HepG2 (cell line): ENCODE data around the gene MAP3K4. TPM values are rescaled to one million over a fixed set of nuclear protein-coding genes. Genes with fewer than 3 reads are reported as not detected.

Experiments used
- ATAC-seq: fragments of 200-7000 bp; cut with Tn5 transposase; 3 replicates; pipeline ENCODE4 v1.9.1; 2020; ENCODE audit warnings: mild to moderate bottlenecking, moderate library complexity
- BruUV-seq: library from RNA; stranded (reverse); fragments of 400-500 nt; replicated peaks from 2 replicates; lab custom pipeline; 2021; lab: Mats Ljungman, UMichigan
- CTCF ChIA-PET: fragments of 300-600 bp; formaldehyde crosslinking; extraction: SDS; loops from one replicate; lab custom pipeline; 2021; ENCODE audit warnings: low total read pairs, inconsistent platforms, low intra/inter-chr PET ratio; lab: Yijun Ruan, JAX
- POLR2A ChIA-PET: fragments of 350-600 bp; sonication (Branson Sonifier 250); formaldehyde crosslinking; loops from one replicate; lab custom pipeline; 2020; ENCODE audit warnings: antibody characterized with exemption, inconsistent platforms; lab: Yijun Ruan, JAX
- DNase-seq: peaks from one replicate; pipeline ENCODE4 v3.0.0-alpha.2; 2015; ENCODE audit warnings: low spot score
- FAIRE-seq: peaks from 3 replicates; lab custom pipeline; 2011; peaks lifted over from hg19 to GRCh38; lab: Jason Lieb, UNC
- H2AFZ ChIP-seq: one replicate; pipeline ENCODE4 v1.6.1; 2011; ENCODE audit warnings: low read length, inconsistent platforms
- H3K27ac ChIP-seq: fragments of 300-600 bp; 3 replicates; pipeline ENCODE4 v1.8.0; 2011; ENCODE audit warnings: mixed run types, mild to moderate bottlenecking, mixed read lengths, low read length, inconsistent platforms; ENCODE audit not compliant: insufficient read depth; ENCODE audit errors: extremely low read length
- H3K27me3 ChIP-seq, 2 experiments: fragments of 200-600 bp in 1 of 2; 2 replicates in 1 of 2; 3 replicates in 1 of 2; pipeline versions ENCODE4 v1.6.0 to v1.8.0; 2011; ENCODE audit warnings: low read length in 2 of 2, mild to moderate bottlenecking in 2 of 2, moderate library complexity in 2 of 2, inconsistent platforms in 1 of 2; ENCODE audit not compliant: insufficient read depth in 2 of 2, control insufficient read depth in 1 of 2
- H3K36me3 ChIP-seq, 2 experiments: fragments of 200-600 bp in 1 of 2; replicated peaks in 1 of 2; 2 replicates in 1 of 2; 3 replicates in 1 of 2; pipeline versions ENCODE4 v1.5.1 to v1.8.0; 2011; ENCODE audit warnings: low read length in 2 of 2, inconsistent platforms in 1 of 2; ENCODE audit not compliant: insufficient read depth in 2 of 2, control insufficient read depth in 1 of 2
- H3K4me1 ChIP-seq: 2 replicates; pipeline ENCODE4 v1.5.1; 2012; ENCODE audit warnings: low read length, inconsistent platforms; ENCODE audit not compliant: insufficient read depth
- H3K4me2 ChIP-seq: 2 replicates; pipeline ENCODE4 v1.6.0; 2011; ENCODE audit warnings: low read depth, low read length, inconsistent platforms
- H3K4me3 ChIP-seq, 3 experiments: fragments of 200-600 bp in 1 of 3; sonication (generic), shearing (Covaris generic) in 1 of 3; replicated peaks in 1 of 3; 2 replicates each; pipeline ENCODE4 v1.5.1; 2011 to 2016; ENCODE audit warnings: low read length in 3 of 3, inconsistent platforms in 2 of 3, low read depth in 2 of 3, mild to moderate bottlenecking in 2 of 3, control low read depth in 1 of 3, mixed read lengths in 1 of 3; ENCODE audit not compliant: insufficient read depth in 1 of 3
- H3K79me2 ChIP-seq: one replicate; pipeline ENCODE4 v1.6.1; 2011; ENCODE audit warnings: low read length, inconsistent platforms; ENCODE audit not compliant: insufficient read depth
- H3K9ac ChIP-seq: 2 replicates; pipeline ENCODE4 v1.6.0; 2011; ENCODE audit warnings: mild to moderate bottlenecking, low read depth, low read length, inconsistent platforms; ENCODE audit not compliant: insufficient read depth
- H3K9me3 ChIP-seq: 2 replicates; pipeline ENCODE4 v1.5.1; 2012; ENCODE audit warnings: mild to moderate bottlenecking, low read length
- H4K20me1 ChIP-seq: 2 replicates; pipeline ENCODE4 v1.6.0; 2011; ENCODE audit warnings: inconsistent platforms, mild to moderate bottlenecking, low read length, moderate library complexity; ENCODE audit not compliant: insufficient read depth
- CBFB ChIP-seq: sonication (generic); formaldehyde crosslinking; IDR thresholded peaks from 2 replicates; pipeline ENCODE4 v1.4.0; 2020; ENCODE audit warnings: missing genetic modification reagents
- DBP ChIP-seq: sonication (generic); formaldehyde crosslinking; IDR thresholded peaks from 2 replicates; pipeline ENCODE4 v1.4.0; 2020; ENCODE audit warnings: missing genetic modification reagents; ENCODE audit errors: not compliant biosample characterization
- GPN1 ChIP-seq: sonication (generic); formaldehyde crosslinking; IDR thresholded peaks from 2 replicates; pipeline ENCODE4 v1.5.1; 2020; ENCODE audit warnings: missing genetic modification reagents, borderline replicate concordance
- MED8 ChIP-seq: sonication (generic); formaldehyde crosslinking; IDR thresholded peaks from 2 replicates; pipeline ENCODE4 v1.8.1; 2023; ENCODE audit warnings: mild to moderate bottlenecking, missing genetic modification reagents; ENCODE audit not compliant: insufficient replicate concordance
- PAWR ChIP-seq: sonication (generic); formaldehyde crosslinking; IDR thresholded peaks from 2 replicates; pipeline ENCODE4 v1.4.0; 2020; ENCODE audit warnings: missing genetic modification reagents, mild to moderate bottlenecking, borderline replicate concordance
- SPEN ChIP-seq: sonication (generic); formaldehyde crosslinking; IDR thresholded peaks from 2 replicates; pipeline ENCODE4 v1.5.1; 2020; ENCODE audit warnings: low read depth, mild to moderate bottlenecking, missing genetic modification reagents
- ZBTB7B ChIP-seq: sonication (generic); formaldehyde crosslinking; IDR thresholded peaks from 2 replicates; pipeline ENCODE4 v1.4.0; 2020; ENCODE audit warnings: missing genetic modification reagents
- ZBTB8A ChIP-seq: sonication (generic); formaldehyde crosslinking; IDR thresholded peaks from 2 replicates; pipeline ENCODE4 v1.4.0; 2020; ENCODE audit warnings: mild to moderate bottlenecking, low read depth, missing genetic modification reagents, borderline replicate concordance
- ZMYM4 ChIP-seq: sonication (generic); formaldehyde crosslinking; IDR thresholded peaks from 2 replicates; pipeline ENCODE4 v1.8.1; 2023; ENCODE audit warnings: mild to moderate bottlenecking, missing genetic modification reagents
- ZNF230 ChIP-seq: sonication (generic); formaldehyde crosslinking; IDR thresholded peaks from 2 replicates; pipeline ENCODE4 v1.4.0; 2020; ENCODE audit warnings: mild to moderate bottlenecking, missing genetic modification reagents
- ZNF235 ChIP-seq: sonication (generic); formaldehyde crosslinking; IDR thresholded peaks from 2 replicates; pipeline ENCODE4 v1.8.1; 2023; ENCODE audit warnings: mild to moderate bottlenecking, missing genetic modification reagents, borderline replicate concordance
- ZNF296 ChIP-seq: sonication (generic); formaldehyde crosslinking; conservative IDR thresholded peaks from 2 replicates; pipeline ENCODE4 v1.5.0; 2020; ENCODE audit warnings: mild to moderate bottlenecking, missing genetic modification reagents
- ZNF350 ChIP-seq: sonication (generic); formaldehyde crosslinking; IDR thresholded peaks from 2 replicates; pipeline ENCODE4 v1.4.0; 2020; ENCODE audit warnings: mild to moderate bottlenecking, low read depth, missing genetic modification reagents, borderline replicate concordance
- ZNF569 ChIP-seq: sonication (generic); formaldehyde crosslinking; IDR thresholded peaks from 2 replicates; pipeline ENCODE4 v1.5.0; 2020; ENCODE audit warnings: mild to moderate bottlenecking, missing genetic modification reagents, moderate library complexity, borderline replicate concordance
- ZNF770 ChIP-seq: sonication (generic); formaldehyde crosslinking; IDR thresholded peaks from 2 replicates; pipeline ENCODE4 v1.5.0; 2020; ENCODE audit warnings: mild to moderate bottlenecking, missing genetic modification reagents
- ZNF850 ChIP-seq: sonication (generic); formaldehyde crosslinking; conservative IDR thresholded peaks from 2 replicates; pipeline ENCODE4 v1.9.0; 2021; ENCODE audit warnings: mild to moderate bottlenecking, missing genetic modification reagents
- ZNF883 ChIP-seq: sonication (generic); formaldehyde crosslinking; IDR thresholded peaks from 2 replicates; pipeline ENCODE4 v1.5.1; 2020; ENCODE audit warnings: mild to moderate bottlenecking, missing genetic modification reagents; ENCODE audit errors: not compliant biosample characterization
- WGBS: methylation state at CpG from one replicate; pipeline ENCODE4 v1.1.6; 2017; ENCODE audit warnings: low lambda C conversion rate; 5-methylcytosine and 5-hydroxymethylcytosine counted together
- in situ Hi-C: cut with HindIII; loops from 2 replicates; pipeline ENCODE4 v1.10.0; 2017; ENCODE audit warnings: low pct_unique_long_range_greater_than_20kb; ENCODE audit not compliant: extremely low pct_ligation_motif_present
- intact Hi-C: fragments of 100-400 bp; cut with micrococcal nuclease; formaldehyde crosslinking; loops from one replicate; pipeline ENCODE4 v1.10.0; 2022; ENCODE audit not compliant: unreplicated experiment
- polyA plus RNA-seq, 8 experiments: library from polyadenylated mRNA; depleted of rRNA in 3 of 8; stranded (reverse) in 7 of 8; unstranded in 1 of 8; fragments of >200 nt; fragmentation: Illumina TruSeq in 4 of 8; extraction: Trizol in 4 of 8; gene quantifications; 2 replicates each; pipeline versions ENCODE4 v1.2.1 to v1.2.3, GENCODE V29; 2011 to 2016; ENCODE audit warnings: low read depth in 4 of 8, missing spikeins in 1 of 8, mixed read lengths in 1 of 8; ENCODE audit not compliant: insufficient read depth in 1 of 8
- total RNA-seq, 5 experiments: library from RNA; depleted of rRNA; stranded (reverse); fragments of >200 nt; fragmentation: Illumina TruSeq; extraction: Trizol; gene quantifications; 2 replicates each; pipeline ENCODE4 v1.2.3, GENCODE V29; 2016; ENCODE audit warnings: low read depth in 1 of 5
- TF ChIP-seq, protein P1 (sequence below): sonication (generic); formaldehyde crosslinking; conservative IDR thresholded peaks from 2 replicates; pipeline ENCODE4 v1.4.0; 2020; ENCODE audit warnings: mild to moderate bottlenecking, missing genetic modification reagents, moderate library complexity

Gene MAP3K4
- total and polyA plus RNA-seq, 2 of the 13 experiments (the other 11 are each of a cell fraction or from before 2014, with no cell fraction given), result 12.9 to 33.6 TPM

- H3K36me3 ChIP-seq, result no peaks in the 10 kb centered on the region
- intact Hi-C loops (no loop called here), in situ Hi-C loops (no loop called here)
- no TSS peak for BruUV-seq
- 96% methylated on average over 3 of the region's 3 CpGs for WGBS
- no peaks in the 10 kb centered on the region for H3K27me3 ChIP-seq
- peaks cover 36% of the 10 kb centered on the region for H3K4me1 ChIP-seq
- ATAC-seq (no peak), DNase-seq (no peak), FAIRE-seq (no peak)
- POLR2A ChIA-PET, result no interaction called here
- CTCF ChIA-PET, result no interaction called here
- no peak overlapping the region for H3K4me2 ChIP-seq
- TF ChIP-seq ZBTB8A (CRISPR knock-in tag), result no peak
- no peak for TF ChIP-seq CBFB (CRISPR knock-in tag)
- no peak for TF ChIP-seq ZNF230 (CRISPR knock-in tag)
- no peak for TF ChIP-seq ZMYM4
- no peak for TF ChIP-seq MED8 (CRISPR knock-in tag)
- no peak for TF ChIP-seq ZNF296 (CRISPR knock-in tag)
- no peak for TF ChIP-seq ZNF850 (CRISPR knock-in tag)
- TF ChIP-seq ZNF569 (CRISPR knock-in tag), result no peak
- TF ChIP-seq ZNF770 (CRISPR knock-in tag), result no peak
- no peak for TF ChIP-seq ZBTB7B (CRISPR knock-in tag)
- no peak for TF ChIP-seq ZNF883
- TF ChIP-seq ZNF350, result no peak
- TF ChIP-seq DBP (CRISPR knock-in tag), result no peak
- TF ChIP-seq ZNF235, result no peak
- TF ChIP-seq PAWR, result no peak
- no peak for TF ChIP-seq GPN1
- TF ChIP-seq SPEN (CRISPR knock-in tag), result no peak
- TF ChIP-seq, protein P1, sequence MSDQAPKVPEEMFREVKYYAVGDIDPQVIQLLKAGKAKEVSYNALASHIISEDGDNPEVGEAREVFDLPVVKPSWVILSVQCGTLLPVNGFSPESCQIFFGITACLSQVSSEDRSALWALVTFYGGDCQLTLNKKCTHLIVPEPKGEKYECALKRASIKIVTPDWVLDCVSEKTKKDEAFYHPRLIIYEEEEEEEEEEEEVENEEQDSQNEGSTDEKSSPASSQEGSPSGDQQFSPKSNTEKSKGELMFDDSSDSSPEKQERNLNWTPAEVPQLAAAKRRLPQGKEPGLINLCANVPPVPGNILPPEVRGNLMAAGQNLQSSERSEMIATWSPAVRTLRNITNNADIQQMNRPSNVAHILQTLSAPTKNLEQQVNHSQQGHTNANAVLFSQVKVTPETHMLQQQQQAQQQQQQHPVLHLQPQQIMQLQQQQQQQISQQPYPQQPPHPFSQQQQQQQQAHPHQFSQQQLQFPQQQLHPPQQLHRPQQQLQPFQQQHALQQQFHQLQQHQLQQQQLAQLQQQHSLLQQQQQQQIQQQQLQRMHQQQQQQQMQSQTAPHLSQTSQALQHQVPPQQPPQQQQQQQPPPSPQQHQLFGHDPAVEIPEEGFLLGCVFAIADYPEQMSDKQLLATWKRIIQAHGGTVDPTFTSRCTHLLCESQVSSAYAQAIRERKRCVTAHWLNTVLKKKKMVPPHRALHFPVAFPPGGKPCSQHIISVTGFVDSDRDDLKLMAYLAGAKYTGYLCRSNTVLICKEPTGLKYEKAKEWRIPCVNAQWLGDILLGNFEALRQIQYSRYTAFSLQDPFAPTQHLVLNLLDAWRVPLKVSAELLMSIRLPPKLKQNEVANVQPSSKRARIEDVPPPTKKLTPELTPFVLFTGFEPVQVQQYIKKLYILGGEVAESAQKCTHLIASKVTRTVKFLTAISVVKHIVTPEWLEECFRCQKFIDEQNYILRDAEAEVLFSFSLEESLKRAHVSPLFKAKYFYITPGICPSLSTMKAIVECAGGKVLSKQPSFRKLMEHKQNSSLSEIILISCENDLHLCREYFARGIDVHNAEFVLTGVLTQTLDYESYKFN (CRISPR knock-in tag), result no peak
- no peak overlapping the region for H3K4me3 ChIP-seq
- no peak overlapping the region for H3K27ac ChIP-seq
- H3K79me2 ChIP-seq, result peaks cover 86% of the 10 kb centered on the region
- H2AFZ ChIP-seq, result no peak overlapping the region
- peaks cover 7% of the 10 kb centered on the region for H4K20me1 ChIP-seq
- no peaks in the 10 kb centered on the region for H3K9me3 ChIP-seq
- no peak overlapping the region for H3K9ac ChIP-seq
These were observed 6.6 kb downstream of the MAP3K4 start for GRCh38 chr6:160998217-160998616.
